Uterine smooth muscle cell (primary cell): Measurements from ENCODE around the gene GATA1. TPM values are rescaled to one million over a fixed set of nuclear protein-coding genes. Genes with fewer than 3 reads are reported as not detected.

Experiments
- total RNA-seq: library from RNA; depleted of rRNA; stranded (reverse); fragments of >200 nt; gene quantifications from 2 replicates; pipeline ENCODE4 v1.2.3, GENCODE V29; 2014

The GATA1 gene
- not detected in 2 replicates for total RNA-seq

GRCh38 chrX:48786341-48786800 is at the start of gene GATA1:
TSS of gene GATA1 (plus strand) at chrX:48786590. CDS start at chrX:48791110, 4,520 bp downstream.

DNA sequence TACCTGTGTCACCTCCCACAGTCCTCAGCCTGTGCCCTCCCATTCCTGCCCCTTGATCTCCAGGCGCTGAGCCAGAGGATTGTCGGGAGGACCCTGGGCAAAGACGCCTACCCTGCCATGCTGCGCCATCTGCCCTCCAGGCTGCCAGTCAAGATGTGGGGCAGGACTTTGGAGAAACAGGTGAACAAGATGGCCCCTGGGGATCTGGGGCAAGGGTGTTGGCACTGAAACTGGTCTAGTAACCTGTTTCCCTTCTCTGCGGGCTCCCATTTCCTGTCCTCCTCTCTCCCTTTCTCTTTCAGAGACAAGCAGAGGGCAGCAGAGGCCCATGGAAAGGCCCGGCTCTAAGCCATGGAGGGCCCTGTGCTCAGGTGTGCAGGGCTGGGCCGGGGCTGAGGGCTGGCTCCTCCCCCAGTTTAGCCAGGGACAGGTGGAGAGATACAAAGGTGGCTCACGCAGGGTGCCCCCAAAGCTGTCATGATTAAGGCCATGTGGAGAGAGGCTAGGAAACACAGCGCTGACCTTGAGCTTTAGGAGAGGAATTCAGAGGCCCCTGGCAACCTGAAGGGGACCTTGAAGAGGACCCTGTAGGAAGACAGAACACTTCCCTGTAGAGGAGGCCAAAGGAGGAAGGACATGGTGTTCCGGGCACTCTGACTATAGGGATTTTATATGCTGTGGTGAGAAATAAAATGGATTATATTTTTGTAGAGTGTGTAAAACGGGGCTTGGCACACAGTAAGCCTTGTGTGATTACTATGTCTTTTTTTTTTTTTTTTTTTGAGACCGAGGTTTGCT is 24.5 kb upstream of the GATA1 start, which contains the start of gene GLOD5:
Gene GLOD5, plus strand, starts transcription at position 74 of the 798 bp plus-strand sequence. Its CDS starts 44 bp downstream, at position 118.

DNA sequence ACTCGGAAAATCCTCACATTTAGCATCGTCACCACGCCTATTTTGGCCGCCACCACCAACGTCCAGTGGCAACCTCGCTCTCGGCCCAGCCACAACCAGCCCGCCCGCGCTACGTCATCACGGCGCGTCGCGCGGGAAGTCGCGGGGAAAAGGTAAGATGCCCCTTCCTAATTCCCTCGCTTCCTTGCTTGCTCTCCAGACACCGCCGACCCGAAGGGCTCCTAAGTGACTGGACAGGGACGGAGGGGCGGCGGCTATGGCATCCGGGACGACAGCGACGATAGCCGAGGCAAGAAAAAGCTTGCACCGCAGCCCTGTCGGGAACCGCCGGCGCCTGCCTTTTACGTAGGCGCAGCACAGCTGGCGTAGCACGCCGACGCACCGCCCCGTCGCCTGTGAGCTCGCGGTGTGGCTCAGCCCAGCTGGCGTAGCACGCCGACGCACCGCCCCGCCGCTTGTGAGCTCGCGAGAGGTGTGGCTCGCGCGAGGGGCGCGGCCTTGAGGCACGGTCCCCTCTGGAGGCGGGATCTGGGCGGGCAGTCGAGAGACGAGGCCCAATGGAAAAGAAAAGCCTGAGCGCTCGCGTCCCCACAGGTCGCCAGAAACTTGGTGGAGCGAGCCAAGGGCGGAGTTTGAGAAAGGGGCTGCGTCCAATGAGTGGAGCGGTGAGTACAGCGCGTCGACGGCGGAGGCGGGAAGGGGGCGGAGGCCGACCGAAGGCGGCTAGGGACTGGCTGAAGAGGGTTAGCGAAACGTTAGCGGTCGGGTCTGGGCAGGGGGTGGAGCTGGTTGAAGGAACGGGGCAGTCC is 15.1 kb downstream of the GATA1 start, which contains the start of gene HDAC6:
Gene HDAC6, plus strand, starts transcription at position 788 of the 809 bp plus-strand sequence. CDS start 626 bp downstream, outside the sequence.

DNA sequence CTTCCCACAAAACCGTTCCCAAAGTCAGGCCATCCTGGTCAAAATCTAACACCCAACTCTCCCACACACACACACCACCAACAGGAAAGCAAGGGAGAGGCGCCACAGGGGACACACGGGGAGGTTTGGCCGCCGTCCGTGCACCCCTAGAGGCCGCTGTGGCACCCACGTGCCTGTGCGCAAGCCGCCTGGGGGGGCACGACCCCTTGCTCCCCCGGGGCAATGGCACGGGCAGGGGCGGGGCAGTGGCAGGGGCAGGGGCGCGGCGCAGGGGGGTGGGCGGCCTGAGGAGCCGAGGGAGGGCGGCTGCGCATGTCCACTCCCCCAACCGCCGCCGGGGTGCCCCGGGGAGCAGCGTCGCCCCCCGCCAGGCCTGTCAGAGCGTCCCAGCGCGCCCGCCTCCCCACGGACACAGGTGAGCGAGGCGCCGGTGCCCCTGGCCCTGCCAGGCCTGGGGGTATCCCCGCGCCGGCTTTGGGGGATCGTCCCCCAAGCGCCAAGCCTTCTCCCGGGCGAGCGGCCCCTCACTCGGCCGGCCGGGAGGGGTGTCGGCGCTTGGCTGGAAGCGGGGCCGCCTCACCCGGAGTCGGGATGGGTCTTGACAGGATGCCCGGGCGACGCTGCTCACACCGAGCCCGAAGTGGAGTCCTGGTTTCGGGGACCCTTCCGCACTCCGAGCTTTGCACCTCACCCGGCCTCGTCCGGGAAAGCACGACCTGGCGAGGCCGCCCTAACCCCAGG is 39.9 kb downstream of the GATA1 start, which contains the start of gene ERAS:
Gene ERAS, plus strand, starts transcription at position 379 of the 741 bp plus-strand sequence. CDS start 2,611 bp downstream, outside the sequence.

GRCh38 chrX:48835524-48836329 is 49.3 kb downstream of the GATA1 start, which contains the start of gene PCSK1N:
TSS of gene PCSK1N (minus strand) at chrX:48835610. CDS start at chrX:48835532, 78 bp downstream.

Other genes with a start within 250 kb of the GATA1 start
- 3.9 and 6.3 TPM in 2 replicates for gene TBC1D25, start 246.9 kb upstream of the GATA1 start, total RNA-seq
- 133 and 321 TPM in 2 replicates for gene RBM3, start 212.1 kb upstream of the GATA1 start, total RNA-seq
- gene WDR13, start 189.1 kb upstream of the GATA1 start, total RNA-seq = 87.4 and 109 TPM in 2 replicates
- 0.22 and 0.25 TPM in 2 replicates for gene WAS, start 102.8 kb upstream of the GATA1 start, total RNA-seq
- gene SUV39H1, start 89.9 kb upstream of the GATA1 start, total RNA-seq = 3.2 and 14.1 TPM in 2 replicates
- not detected in 2 replicates for gene GLOD5, start 24.8 kb upstream of the GATA1 start, total RNA-seq
- 30.6 and 34.2 TPM in 2 replicates for gene HDAC6, start 15.5 kb downstream of the GATA1 start, total RNA-seq
- gene ERAS, start 39.9 kb downstream of the GATA1 start, total RNA-seq = not detected in 2 replicates
- gene PCSK1N, start 49.0 kb downstream of the GATA1 start, total RNA-seq = 2.9 TPM in 1 of 2 replicates, not detected in the other
- 36.4 and 39.3 TPM in 2 replicates for gene TIMM17B, start 111.2 kb downstream of the GATA1 start, total RNA-seq
- gene PQBP1, start 111.3 kb downstream of the GATA1 start, total RNA-seq = 61.5 and 89.0 TPM in 2 replicates
- 13.9 and 14.6 TPM in 2 replicates for gene SLC35A2, start 125.1 kb downstream of the GATA1 start, total RNA-seq
- 6.2 and 7.0 TPM in 2 replicates for gene PIM2, start 132.4 kb downstream of the GATA1 start, total RNA-seq
- gene OTUD5, start 171.0 kb downstream of the GATA1 start, total RNA-seq = 37.0 and 40.7 TPM in 2 replicates
- gene KCND1, start 185.3 kb downstream of the GATA1 start, total RNA-seq = 0.33 and 1.2 TPM in 2 replicates
- gene GRIPAP1, start 215.7 kb downstream of the GATA1 start, total RNA-seq = 23.1 and 29.9 TPM in 2 replicates